Transverse colon (tissue), 4 donors: ENCODE measurements around the gene FANCE. TPM values are rescaled to one million over a fixed set of nuclear protein-coding genes. Genes with fewer than 3 reads are reported as not detected.

ENCODE experiments used
- DNase-seq: peaks from one replicate; pipeline ENCODE4 v3.0.0-alpha.2; 2019
- H3K27ac ChIP-seq, 4 donors: fragments of 200-600 bp; sonication (generic); 2 replicates each; pipeline ENCODE4 v1.5.1; 2016 to 2018; ENCODE audit warnings: inconsistent platforms in 4 of 4
- H3K27me3 ChIP-seq: fragments of 200-600 bp; sonication (generic); 2 replicates; pipeline ENCODE4 v1.5.1; 2017; ENCODE audit warnings: inconsistent platforms
- H3K36me3 ChIP-seq, 4 donors: fragments of 200-600 bp; sonication (generic); 2 replicates each; pipeline ENCODE4 v1.5.1; 2017 to 2019; ENCODE audit warnings: inconsistent platforms in 4 of 4
- H3K4me1 ChIP-seq, 4 donors: fragments of 200-600 bp; sonication (generic); 2 replicates each; pipeline ENCODE4 v1.5.1; 2017 to 2020; ENCODE audit warnings: inconsistent platforms in 4 of 4
- H3K4me3 ChIP-seq, 4 donors: fragments of 200-600 bp; sonication (generic); 1 replicate in 1 of 4; 2 replicates in 3 of 4; pipeline versions ENCODE4 v1.5.1 to v1.6.1; 2017 to 2019; ENCODE audit warnings: inconsistent platforms in 4 of 4
- H3K9me3 ChIP-seq, 2 donors: fragments of 200-600 bp; sonication (generic); 2 replicates each; pipeline ENCODE4 v1.5.1; 2017 to 2019; ENCODE audit warnings: inconsistent platforms in 2 of 2
- EP300 ChIP-seq: sonication (generic); formaldehyde crosslinking; IDR thresholded peaks from one replicate; pipeline ENCODE4 v1.6.1; 2017; ENCODE audit warnings: antibody characterized with exemption, low read depth
- POLR2A ChIP-seq: fragments of 450-650 bp; IDR thresholded peaks from one replicate; pipeline ENCODE4 v1.6.1; 2016; ENCODE audit warnings: antibody characterized with exemption, mild to moderate bottlenecking, moderate library complexity
- POLR2AphosphoS5 ChIP-seq, 3 donors: sonication (generic); formaldehyde crosslinking; IDR thresholded peaks; one replicate each; pipeline ENCODE4 v1.6.1; 2016; ENCODE audit warnings: antibody characterized with exemption in 3 of 3
- WGBS, 2 donors: methylation state at CpG; one replicate each; pipeline ENCODE4 v1.1.5; 2018; ENCODE audit warnings: low coverage in 1 of 2; 5-methylcytosine and 5-hydroxymethylcytosine counted together
- in situ Hi-C, 4 donors: fragments of 200-750 bp; cut with MboI; loops; one replicate each; pipeline versions ENCODE4 v1.15.0 to v1.15.1; 2017; ENCODE audit warnings: low sequenced_read_pairs in 3 of 4, low pct_ligation_motif_present in 1 of 4, low pct_unique_long_range_greater_than_20kb in 1 of 4
- intact Hi-C: fragments of 100-400 bp; cut with DNase I; formaldehyde crosslinking; loops from one replicate; pipeline ENCODE4 v1.15.1; 2023; ENCODE audit warnings: low total_unique reads
- total RNA-seq, 4 donors: library from RNA; depleted of rRNA; stranded (reverse); fragments of >200 nt; gene quantifications; one replicate each; pipeline ENCODE4 v1.1.0, GENCODE V29; 2016
- TF ChIP-seq, protein P1 (sequence below), 5 experiments: fragments of 200-600 bp in 3 of 5; fragments of 450-650 bp in 2 of 5; sonication (generic) in 3 of 5; IDR thresholded peaks; 1 replicate in 2 of 5; 2 replicates in 3 of 5; pipeline ENCODE4 v1.5.1; 2016 to 2017; ENCODE audit warnings: antibody characterized with exemption in 5 of 5, inconsistent platforms in 3 of 5, mild to moderate bottlenecking in 2 of 5, moderate library complexity in 1 of 5

Gene FANCE
- 10 to 100 TPM in 1 of 4 donors, 1 to 10 TPM in 2, under 1 TPM in 1; 0.75 to 30.8 (median 3.8) TPM for total RNA-seq

GRCh38 chr6:35452183-35453090 is at the start of gene FANCE:
FANCE (plus strand) TSS chr6:35452338; CDS start chr6:35452546, 208 bp downstream.
- Histone ChIP-seq H3K36me3 (no peaks in the 10 kb centered on the region), H3K27me3 (no peaks in the 10 kb centered on the region), H3K4me1 (peaks cover 9 to 21% (median 16%) of the 10 kb centered on the region in 4 donors), H3K4me3 (peak within 1 kb of the TSS; percentile 47 to 69 (median 65)), H3K27ac (peak within 1 kb of the TSS; percentile 69 to 88 (median 84)), H3K9me3 (no peaks in the 10 kb centered on the region)
- intact Hi-C loops, result loop anchor here (5.0 to 10.0 kb wide), 2 partner anchors 110 to 1028 kb away; partner anchors contain the start of genes PPARD and RPS10
- 0 to 1% methylated on average over 15 to 56 of the region's 87 CpGs for WGBS, 2 donors
- TF ChIP-seq POLR2A, result peak; percentile 29
- TF ChIP-seq EP300, result no peak
- TF ChIP-seq POLR2AphosphoS5 (IDR thresholded peaks at IDR 0.05), result peak; percentile 34 to 71 (median 69)
- in situ Hi-C loops, result loop anchor here in 1 of 4 donors (5.0 kb wide), 1 partner anchor 110 kb away; the partner anchor contains the start of gene PPARD
- peak; percentile 98 for DNase-seq

- Histone ChIP-seq H3K27me3 (no peaks in the 10 kb centered on the region), H3K4me3 (no peak overlapping the region), H3K9me3 (no peaks in the 10 kb centered on the region), H3K36me3 (no peaks in the 10 kb centered on the region), H3K27ac (no peak overlapping the region), H3K4me1 (peaks cover 0 to 25% (median 3%) of the 10 kb centered on the region in 4 donors)
- TF ChIP-seq POLR2A (no peak), POLR2AphosphoS5 (IDR thresholded peaks at IDR 0.05) (no peak), EP300 (no peak)
- TF ChIP-seq, protein P1, sequence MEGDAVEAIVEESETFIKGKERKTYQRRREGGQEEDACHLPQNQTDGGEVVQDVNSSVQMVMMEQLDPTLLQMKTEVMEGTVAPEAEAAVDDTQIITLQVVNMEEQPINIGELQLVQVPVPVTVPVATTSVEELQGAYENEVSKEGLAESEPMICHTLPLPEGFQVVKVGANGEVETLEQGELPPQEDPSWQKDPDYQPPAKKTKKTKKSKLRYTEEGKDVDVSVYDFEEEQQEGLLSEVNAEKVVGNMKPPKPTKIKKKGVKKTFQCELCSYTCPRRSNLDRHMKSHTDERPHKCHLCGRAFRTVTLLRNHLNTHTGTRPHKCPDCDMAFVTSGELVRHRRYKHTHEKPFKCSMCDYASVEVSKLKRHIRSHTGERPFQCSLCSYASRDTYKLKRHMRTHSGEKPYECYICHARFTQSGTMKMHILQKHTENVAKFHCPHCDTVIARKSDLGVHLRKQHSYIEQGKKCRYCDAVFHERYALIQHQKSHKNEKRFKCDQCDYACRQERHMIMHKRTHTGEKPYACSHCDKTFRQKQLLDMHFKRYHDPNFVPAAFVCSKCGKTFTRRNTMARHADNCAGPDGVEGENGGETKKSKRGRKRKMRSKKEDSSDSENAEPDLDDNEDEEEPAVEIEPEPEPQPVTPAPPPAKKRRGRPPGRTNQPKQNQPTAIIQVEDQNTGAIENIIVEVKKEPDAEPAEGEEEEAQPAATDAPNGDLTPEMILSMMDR (IDR thresholded peaks at IDR 0.05), result no peak
- WGBS, 2 donors, result 86% methylated on average over 5 of the region's 5 CpGs; no CpG with 5 or more reads in 1 of the 2 donors
- DNase-seq, result no peak
- intact Hi-C loops (no loop called here), in situ Hi-C loops (no loop called here)
Observed at GRCh38 chr6:35402856-35403191, 49.3 kb upstream of the FANCE start.

DNA sequence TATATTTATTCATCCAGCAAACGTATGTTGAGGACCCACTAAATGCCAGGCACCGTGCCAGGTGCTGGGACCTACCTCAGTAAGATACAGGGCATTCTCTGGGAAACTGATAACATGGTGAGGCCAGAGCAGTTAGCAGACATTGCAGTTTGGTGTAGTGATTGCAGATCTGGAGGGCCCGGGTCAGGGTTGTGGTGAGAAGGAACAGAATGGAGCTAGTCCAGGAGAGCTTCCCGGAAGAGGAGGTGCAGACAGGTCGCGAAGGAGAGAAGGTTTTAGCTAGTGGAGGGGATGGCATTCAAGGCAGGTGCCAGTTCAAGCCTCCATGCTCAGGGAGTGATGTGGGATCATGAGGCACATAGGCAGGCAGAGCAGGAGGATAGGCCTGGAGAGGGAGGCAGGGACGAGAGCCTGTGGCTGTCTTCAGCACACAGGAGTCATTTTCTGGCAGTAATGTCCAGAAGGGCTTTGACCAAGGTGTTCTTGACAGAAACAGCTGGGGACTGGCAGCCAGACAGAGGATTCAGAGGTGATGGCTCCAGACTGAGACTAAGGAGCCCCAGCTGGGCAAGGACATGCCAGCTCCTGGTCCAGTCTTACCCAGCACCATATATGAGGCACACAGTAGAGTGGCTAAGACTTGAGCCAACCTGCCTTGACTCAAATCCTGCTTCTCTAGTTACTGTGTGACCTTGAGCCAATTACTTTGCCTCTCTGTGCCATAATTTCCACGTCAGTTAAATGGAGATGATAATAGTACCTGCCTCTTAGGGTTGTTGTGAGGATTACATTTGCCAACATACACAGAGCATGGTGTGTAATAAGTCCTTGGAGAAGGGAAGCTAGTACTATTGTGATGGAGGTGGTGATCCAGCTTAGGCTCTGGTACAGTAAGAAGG is 48.3 kb upstream of the FANCE start:
- DNase-seq, result no peak
- Histone ChIP-seq H3K27me3 (no peaks in the 10 kb centered on the region), H3K4me3 (no peak overlapping the region), H3K4me1 (peaks cover 0 to 25% (median 3%) of the 10 kb centered on the region in 4 donors), H3K9me3 (no peaks in the 10 kb centered on the region), H3K36me3 (no peaks in the 10 kb centered on the region), H3K27ac (no peak overlapping the region)
- 91 to 98% methylated on average over 5 to 8 of the region's 8 CpGs for WGBS, 2 donors
- in situ Hi-C loops (no loop called here), intact Hi-C loops (no loop called here)
- TF ChIP-seq EP300 (no peak), POLR2A (no peak), POLR2AphosphoS5 (IDR thresholded peaks at IDR 0.05) (no peak)
- TF ChIP-seq, protein P1 (IDR thresholded peaks at IDR 0.05), result no peak

DNA sequence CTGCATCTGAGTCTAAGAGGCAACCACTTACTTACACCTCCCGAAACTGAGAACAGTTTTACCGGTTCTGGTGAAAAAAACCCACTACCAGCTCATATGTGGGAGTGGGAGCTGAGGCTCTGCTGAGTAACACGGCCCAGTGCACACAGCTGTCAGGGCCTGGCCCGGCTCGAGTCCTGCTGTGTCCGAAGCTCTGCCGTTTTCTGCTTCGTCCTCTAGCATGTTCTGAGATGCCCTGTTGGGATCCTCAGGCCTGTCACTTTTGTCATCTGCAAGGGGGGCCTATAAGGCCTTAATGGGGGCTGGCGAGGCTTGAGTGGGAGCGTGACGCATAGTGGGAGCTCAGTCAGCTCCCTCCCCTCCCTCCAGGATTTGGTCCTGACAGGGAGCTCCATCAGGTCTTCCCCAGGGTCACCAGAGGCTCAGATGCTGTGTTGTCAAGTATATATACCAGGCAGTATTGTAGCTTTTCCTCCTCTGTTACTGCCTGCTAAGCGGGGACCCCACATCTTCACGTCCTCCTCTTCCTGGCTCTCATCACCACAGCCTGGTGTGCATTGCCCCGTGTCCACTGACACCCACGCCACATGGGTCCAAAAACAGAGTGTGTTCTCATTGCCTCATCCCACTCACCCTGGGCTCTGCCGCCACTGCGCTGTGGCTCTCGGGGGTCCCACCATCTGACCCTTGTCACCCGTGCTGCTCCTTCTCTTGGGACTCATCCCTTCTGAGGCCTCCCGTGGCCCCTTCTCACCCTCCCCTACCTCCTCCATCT is 45.2 kb upstream of the FANCE start:
- DNase-seq, result no peak

More for the DNA sequence above, 45.2 kb upstream of the FANCE start:
- H3K27me3 ChIP-seq, result no peaks in the 10 kb centered on the region
- WGBS, 2 donors, result 91% methylated on average over 20 of the region's 20 CpGs; no CpG with 5 or more reads in 1 of the 2 donors
- peaks cover 0 to 12% (median 3%) of the 10 kb centered on the region in 4 donors for H3K4me1 ChIP-seq
- intact Hi-C loops (no loop called here), in situ Hi-C loops (no loop called here)
- H3K36me3 ChIP-seq, result peaks cover 0 to 4% (median 0%) of the 10 kb centered on the region in 4 donors
- H3K27ac ChIP-seq, result no peak overlapping the region
- no peak overlapping the region for H3K4me3 ChIP-seq
- H3K9me3 ChIP-seq, result no peaks in the 10 kb centered on the region
- TF ChIP-seq EP300, result no peak
- TF ChIP-seq, protein P1 (IDR thresholded peaks at IDR 0.05), result no peak
- TF ChIP-seq POLR2A, result no peak
- TF ChIP-seq POLR2AphosphoS5 (IDR thresholded peaks at IDR 0.05), result no peak
